GM18868 (cell line): ENCODE results near the gene KCNN2.

Experiments used
- ATAC-seq: cut with Tn5 transposase; IDR thresholded peaks from one replicate; pipeline ENCODE4 v1.9.1; 2021; ENCODE audit warnings: mild to moderate bottlenecking, moderate library complexity; ENCODE audit not compliant: unreplicated experiment

KCNN2 gene

GRCh38 chr5:114362197-114362976 lies 517 bp downstream of the KCNN2 start:
- peak; percentile 24 for ATAC-seq

- no peak for ATAC-seq
Observed at GRCh38 chr5:114362977-114363761, 1.3 kb downstream of the KCNN2 start.

- ATAC-seq, result no peak
Observed at GRCh38 chr5:114363837-114364236, 2.0 kb downstream of the KCNN2 start.

GRCh38 chr5:114367029-114367428 lies 5.2 kb downstream of the KCNN2 start:
- ATAC-seq, result no peak

- no peak for ATAC-seq
Observed at GRCh38 chr5:114369680-114370417, 8.0 kb downstream of the KCNN2 start.

GRCh38 chr5:114377050-114377844 lies 15.4 kb downstream of the KCNN2 start:
- ATAC-seq, result no peak

GRCh38 chr5:114377946-114378345 lies 16.1 kb downstream of the KCNN2 start:
- ATAC-seq, result no peak

- no peak for ATAC-seq
Observed at GRCh38 chr5:114380721-114381120, 18.9 kb downstream of the KCNN2 start.

- ATAC-seq, result no peak
Observed at GRCh38 chr5:114387433-114387832, 25.6 kb downstream of the KCNN2 start.

GRCh38 chr5:114390431-114390830 lies 28.6 kb downstream of the KCNN2 start:
- peak; percentile 46 for ATAC-seq

GRCh38 chr5:114391321-114391720 lies 29.5 kb downstream of the KCNN2 start:
- ATAC-seq, result no peak

- ATAC-seq, result no peak
Observed at GRCh38 chr5:114393159-114393558, 31.3 kb downstream of the KCNN2 start.

GRCh38 chr5:114402206-114402605 lies 40.3 kb downstream of the KCNN2 start:
- peak; percentile 75 for ATAC-seq

- ATAC-seq, result peak; percentile 70
Observed at GRCh38 chr5:114407783-114408182, 45.9 kb downstream of the KCNN2 start.

GRCh38 chr5:114408847-114409246 lies 47.0 kb downstream of the KCNN2 start:
- ATAC-seq, result no peak

- ATAC-seq, result no peak
Observed at GRCh38 chr5:114411380-114411931, 49.6 kb downstream of the KCNN2 start.

GRCh38 chr5:114412510-114413171 lies 50.8 kb downstream of the KCNN2 start:
- peak; percentile 61 for ATAC-seq

GRCh38 chr5:114415760-114416159 lies 53.9 kb downstream of the KCNN2 start:
- no peak for ATAC-seq

- no peak for ATAC-seq
Observed at GRCh38 chr5:114416254-114416653, 54.4 kb downstream of the KCNN2 start.

GRCh38 chr5:114417519-114417918 lies 55.6 kb downstream of the KCNN2 start:
- ATAC-seq, result no peak
